Activated T-cell treated with anti-CD3 and anti-CD28 coated beads, Interleukin-2, amount 50 U/mL, for 24 hours (primary cell): ENCODE data around the gene OR1D2.
"Not testable (repeated sequence)": the region's sequence is repeated elsewhere in the genome, so short reads cannot be mapped to it uniquely, and the experiment has no call there.

Experiments used
- DNase-seq: peaks from one replicate; pipeline ENCODE4 v3.0.0-alpha.2; 2020
- H3K27ac Mint-ChIP-seq: 2 replicates; pipeline ENCODE4 v1.8.0; 2020; ENCODE audit warnings: mild to moderate bottlenecking, mixed read lengths
- H3K27me3 Mint-ChIP-seq: 2 replicates; pipeline ENCODE4 v1.8.0; 2020; ENCODE audit warnings: mixed read lengths
- H3K36me3 Mint-ChIP-seq: 2 replicates; pipeline ENCODE4 v1.8.0; 2020; ENCODE audit warnings: low read depth, mixed read lengths
- H3K4me1 Mint-ChIP-seq: 2 replicates; pipeline ENCODE4 v1.8.0; 2020; ENCODE audit warnings: low read depth, mixed read lengths
- H3K4me3 Mint-ChIP-seq: 2 replicates; pipeline ENCODE4 v1.8.0; 2020; ENCODE audit warnings: mild to moderate bottlenecking, moderate library complexity, mixed read lengths
- H3K9me3 Mint-ChIP-seq: 2 replicates; pipeline ENCODE4 v1.8.0; 2020; ENCODE audit warnings: mixed read lengths

The OR1D2 gene

GRCh38 chr17:3104322-3104721 lies at the start of gene OR1D2:
Gene OR1D2, minus strand, starts transcription at chr17:3104422. Its CDS starts 11,426 bp downstream, at chr17:3092996.
- peaks cover 24% of the 10 kb centered on the region for H3K9me3 Mint-ChIP-seq
- H3K4me1 Mint-ChIP-seq, result no peaks in the 10 kb centered on the region
- no peak for DNase-seq
- no peak within 1 kb of the TSS for H3K4me3 Mint-ChIP-seq
- no peaks in the 10 kb centered on the region for H3K36me3 Mint-ChIP-seq
- no peak within 1 kb of the TSS for H3K27ac Mint-ChIP-seq
- H3K27me3 Mint-ChIP-seq, result peaks cover 5% of the 10 kb centered on the region

GRCh38 chr17:3137494-3137893 lies 33.3 kb upstream of the OR1D2 start:
- not testable (repeated sequence) for H3K4me1 Mint-ChIP-seq, H3K4me3 Mint-ChIP-seq, DNase-seq, H3K27ac Mint-ChIP-seq, H3K9me3 Mint-ChIP-seq, H3K36me3 Mint-ChIP-seq
- peaks cover 21% of the 10 kb centered on the region for H3K27me3 Mint-ChIP-seq

- H3K9me3 Mint-ChIP-seq, result no peaks in the 10 kb centered on the region
- H3K27me3 Mint-ChIP-seq, result peaks cover 48% of the 10 kb centered on the region
- H3K27ac Mint-ChIP-seq, result no peak within 1 kb of the TSS
- H3K4me3 Mint-ChIP-seq, result no peak within 1 kb of the TSS
- DNase-seq, result no peak
- no peaks in the 10 kb centered on the region for H3K36me3 Mint-ChIP-seq
- H3K4me1 Mint-ChIP-seq, result no peaks in the 10 kb centered on the region
These were observed 23.2 kb upstream of the OR1D2 start, which contains the start of gene OR1G1 for GRCh38 chr17:3127451-3127850. Gene OR1G1, minus strand, starts transcription at chr17:3127551. Its CDS starts 0 bp downstream, at chr17:3127551.

- H3K4me1 Mint-ChIP-seq, H3K4me3 Mint-ChIP-seq, H3K27ac Mint-ChIP-seq, DNase-seq, H3K9me3 Mint-ChIP-seq, H3K36me3 Mint-ChIP-seq: not testable (repeated sequence)
- peaks cover 13% of the 10 kb centered on the region for H3K27me3 Mint-ChIP-seq
These were observed 30.4 kb downstream of the OR1D2 start for GRCh38 chr17:3073850-3074249.

GRCh38 chr17:3065192-3065591 lies 39.0 kb downstream of the OR1D2 start:
- not testable (repeated sequence) for DNase-seq, H3K4me3 Mint-ChIP-seq

GRCh38 chr17:3063507-3063906 lies 40.7 kb downstream of the OR1D2 start, which contains the start of gene OR1D5:
Gene OR1D5, minus strand, starts transcription at chr17:3063607. Its CDS starts 0 bp downstream, at chr17:3063607.
- not testable (repeated sequence) for H3K27me3 Mint-ChIP-seq, H3K27ac Mint-ChIP-seq, DNase-seq, H3K9me3 Mint-ChIP-seq, H3K4me3 Mint-ChIP-seq, H3K4me1 Mint-ChIP-seq, H3K36me3 Mint-ChIP-seq

More at GRCh38 chr17:3065192-3065591, 39.0 kb downstream of the OR1D2 start:
- H3K4me1 Mint-ChIP-seq, H3K36me3 Mint-ChIP-seq, H3K9me3 Mint-ChIP-seq, H3K27ac Mint-ChIP-seq, H3K27me3 Mint-ChIP-seq: not testable (repeated sequence)

GRCh38 chr17:3062824-3063377 lies 41.3 kb downstream of the OR1D2 start:
- H3K27ac Mint-ChIP-seq, H3K27me3 Mint-ChIP-seq, DNase-seq, H3K4me1 Mint-ChIP-seq, H3K36me3 Mint-ChIP-seq, H3K9me3 Mint-ChIP-seq, H3K4me3 Mint-ChIP-seq: not testable (repeated sequence)

GRCh38 chr17:3054868-3055267 lies 49.4 kb downstream of the OR1D2 start:
- not testable (repeated sequence) for H3K27me3 Mint-ChIP-seq, DNase-seq, H3K27ac Mint-ChIP-seq, H3K4me3 Mint-ChIP-seq, H3K36me3 Mint-ChIP-seq, H3K4me1 Mint-ChIP-seq, H3K9me3 Mint-ChIP-seq

- Mint-ChIP-seq H3K9me3 (no peaks in the 10 kb centered on the region), H3K27ac (no peak overlapping the region), H3K4me3 (peak overlapping the region; percentile 89), H3K27me3 (no peaks in the 10 kb centered on the region), H3K4me1 (peaks cover 14% of the 10 kb centered on the region), H3K36me3 (peaks cover 3% of the 10 kb centered on the region)
- peak; percentile 28 for DNase-seq
These were observed 54.4 kb downstream of the OR1D2 start for GRCh38 chr17:3049705-3050295.

GRCh38 chr17:3048727-3049471 lies 55.3 kb downstream of the OR1D2 start:
- peak overlapping the region; percentile 89 for H3K4me3 Mint-ChIP-seq
- peak overlapping the region; percentile 88 for H3K27ac Mint-ChIP-seq
- H3K4me1 Mint-ChIP-seq, result peaks cover 14% of the 10 kb centered on the region
- H3K9me3 Mint-ChIP-seq, result peaks cover 8% of the 10 kb centered on the region
- no peaks in the 10 kb centered on the region for H3K27me3 Mint-ChIP-seq
- peaks cover 3% of the 10 kb centered on the region for H3K36me3 Mint-ChIP-seq
- peak; percentile 94 for DNase-seq

GRCh38 chr17:3046753-3047152 lies 57.5 kb downstream of the OR1D2 start:
- Mint-ChIP-seq H3K9me3 (peaks cover 19% of the 10 kb centered on the region), H3K27me3 (no peaks in the 10 kb centered on the region), H3K27ac (no peak overlapping the region), H3K4me1 (peaks cover 14% of the 10 kb centered on the region), H3K36me3 (peaks cover 3% of the 10 kb centered on the region), H3K4me3 (no peak overlapping the region)
- DNase-seq, result no peak

- peaks cover 4% of the 10 kb centered on the region for H3K27me3 Mint-ChIP-seq
- DNase-seq, result peak; percentile 23
- H3K4me1 Mint-ChIP-seq, result peaks cover 11% of the 10 kb centered on the region
- H3K36me3 Mint-ChIP-seq, result no peaks in the 10 kb centered on the region
- H3K9me3 Mint-ChIP-seq, result peaks cover 19% of the 10 kb centered on the region
- no peak overlapping the region for H3K4me3 Mint-ChIP-seq
- H3K27ac Mint-ChIP-seq, result no peak overlapping the region
These were observed 60.4 kb downstream of the OR1D2 start for GRCh38 chr17:3043737-3044365.

- no peak overlapping the region for H3K4me3 Mint-ChIP-seq
These were observed 63.3 kb downstream of the OR1D2 start for GRCh38 chr17:3040882-3041281.

GRCh38 chr17:3039736-3040135 lies 64.5 kb downstream of the OR1D2 start:
- H3K27me3 Mint-ChIP-seq, result peaks cover 4% of the 10 kb centered on the region
- H3K27ac Mint-ChIP-seq, result no peak overlapping the region
- DNase-seq, result no peak
- peaks cover 19% of the 10 kb centered on the region for H3K9me3 Mint-ChIP-seq
- peaks cover 5% of the 10 kb centered on the region for H3K4me1 Mint-ChIP-seq
- no peak overlapping the region for H3K4me3 Mint-ChIP-seq
- no peaks in the 10 kb centered on the region for H3K36me3 Mint-ChIP-seq

More at GRCh38 chr17:3040882-3041281, 63.3 kb downstream of the OR1D2 start:
- peak; percentile 7 for DNase-seq
- no peak overlapping the region for H3K27ac Mint-ChIP-seq
- H3K27me3 Mint-ChIP-seq, result peaks cover 4% of the 10 kb centered on the region
- peaks cover 5% of the 10 kb centered on the region for H3K4me1 Mint-ChIP-seq
- no peaks in the 10 kb centered on the region for H3K36me3 Mint-ChIP-seq
- peaks cover 19% of the 10 kb centered on the region for H3K9me3 Mint-ChIP-seq
